Measurements from ENCODE around the gene DNLZ.

The DNLZ gene

DNA sequence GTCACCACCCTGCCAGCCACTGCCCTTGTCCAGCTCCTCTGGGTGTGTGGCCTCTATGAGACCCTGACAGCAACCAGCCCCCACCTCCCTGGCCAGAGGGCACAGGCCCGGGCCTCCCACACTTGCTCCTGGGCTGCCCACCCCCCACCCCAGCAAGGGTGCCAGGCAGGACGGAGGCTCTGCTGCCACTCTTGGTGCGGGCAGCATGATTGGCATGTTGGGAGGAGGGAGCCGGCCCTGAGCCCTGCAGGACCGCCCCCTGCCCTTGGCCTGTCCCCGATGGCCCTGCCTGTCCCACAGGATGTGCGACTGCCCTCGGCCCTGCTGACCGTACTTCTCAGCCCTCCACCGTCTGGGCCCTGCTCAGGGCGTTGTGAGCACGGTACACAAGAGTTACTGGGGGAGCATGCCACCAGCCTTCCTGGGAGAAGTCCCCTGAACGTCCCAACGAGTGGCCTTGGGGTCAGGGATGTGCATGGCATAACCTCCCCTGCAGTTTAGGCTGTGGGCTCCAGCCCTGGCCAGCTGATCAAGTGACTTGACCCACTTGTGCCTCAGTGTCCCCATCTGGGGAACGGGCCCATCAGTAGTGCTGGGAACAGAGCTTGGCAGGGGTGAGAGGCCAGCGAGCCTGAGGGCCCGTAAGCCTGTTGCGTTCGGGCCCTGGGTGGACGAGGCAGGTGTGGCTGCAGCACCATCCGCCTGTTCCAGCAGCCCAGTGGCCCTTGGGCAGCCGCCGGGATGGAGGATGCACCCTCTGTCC, 20.2 kb downstream of the DNLZ start:
- no peak for DNase-seq (ENCODE audit: low spot score)

DNA sequence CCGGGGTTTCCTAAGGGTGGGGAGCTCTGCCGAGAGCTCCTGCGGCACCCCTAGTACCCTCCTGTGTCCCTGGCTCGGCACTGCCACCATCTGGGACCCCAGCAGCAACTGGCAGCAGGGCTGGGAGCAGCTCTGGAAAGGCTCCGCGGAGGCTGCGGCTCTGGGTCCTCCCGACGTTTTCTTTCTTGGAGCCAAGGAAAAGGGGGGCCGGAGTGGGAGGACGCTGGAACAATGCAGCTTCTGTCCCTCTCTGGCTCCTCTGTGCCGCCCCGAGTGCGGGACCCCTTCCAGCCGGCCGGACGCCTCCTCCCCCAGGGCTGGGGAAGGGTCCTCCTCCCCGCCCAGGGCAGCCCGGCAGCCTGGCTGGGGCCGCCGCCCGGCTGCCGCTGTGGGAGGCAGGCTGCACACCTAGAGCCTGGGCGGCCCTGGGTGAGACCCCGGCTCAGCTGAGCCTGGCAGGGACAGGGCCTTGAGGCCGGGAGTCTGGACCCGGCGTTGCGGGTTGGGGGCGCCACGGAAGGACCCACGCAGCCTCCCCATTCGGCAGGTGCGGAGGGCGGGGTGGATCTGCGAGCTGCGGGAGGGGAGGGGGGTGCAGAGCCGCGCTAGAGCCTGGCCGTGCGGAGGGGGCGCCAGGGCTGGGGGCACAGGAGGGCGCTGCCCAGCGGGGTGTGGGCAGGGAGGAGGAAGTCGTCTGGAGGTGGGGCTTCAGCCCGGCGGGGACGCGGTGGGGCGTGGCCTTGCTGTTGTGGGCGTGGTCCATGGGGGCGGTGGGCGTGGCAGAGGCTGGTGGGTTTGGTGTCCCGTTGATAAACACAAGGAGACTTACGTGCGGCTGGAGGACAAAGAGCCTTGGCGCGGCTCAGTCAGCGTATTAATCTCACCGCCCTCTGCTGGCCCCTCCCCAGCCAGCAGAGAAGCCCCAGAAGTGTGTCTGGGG, 21.1 kb downstream of the DNLZ start:
- peak; percentile 97 for DNase-seq (ENCODE audit: low spot score)

DNA sequence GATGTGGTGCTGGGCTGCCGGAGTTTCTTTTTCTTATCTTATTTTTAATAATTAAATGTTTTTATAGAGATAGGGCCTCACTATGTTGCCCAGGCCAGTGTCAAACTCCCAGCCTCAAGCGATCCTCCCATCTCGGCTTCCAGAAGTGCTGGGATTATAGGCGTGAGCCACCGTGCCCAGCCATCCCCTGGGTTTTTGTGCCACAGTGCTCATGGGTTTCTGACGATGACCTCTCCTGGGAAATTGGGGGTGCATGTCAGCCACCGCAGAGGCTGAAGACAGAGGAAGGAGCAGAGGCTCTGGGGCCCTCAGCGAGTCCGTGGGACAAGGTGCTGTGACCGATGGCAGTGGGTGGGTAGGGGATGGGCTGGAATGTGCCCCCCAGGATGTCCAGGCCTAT, 21.8 kb downstream of the DNLZ start:
- no peak for DNase-seq (ENCODE audit: low spot score)

DNA sequence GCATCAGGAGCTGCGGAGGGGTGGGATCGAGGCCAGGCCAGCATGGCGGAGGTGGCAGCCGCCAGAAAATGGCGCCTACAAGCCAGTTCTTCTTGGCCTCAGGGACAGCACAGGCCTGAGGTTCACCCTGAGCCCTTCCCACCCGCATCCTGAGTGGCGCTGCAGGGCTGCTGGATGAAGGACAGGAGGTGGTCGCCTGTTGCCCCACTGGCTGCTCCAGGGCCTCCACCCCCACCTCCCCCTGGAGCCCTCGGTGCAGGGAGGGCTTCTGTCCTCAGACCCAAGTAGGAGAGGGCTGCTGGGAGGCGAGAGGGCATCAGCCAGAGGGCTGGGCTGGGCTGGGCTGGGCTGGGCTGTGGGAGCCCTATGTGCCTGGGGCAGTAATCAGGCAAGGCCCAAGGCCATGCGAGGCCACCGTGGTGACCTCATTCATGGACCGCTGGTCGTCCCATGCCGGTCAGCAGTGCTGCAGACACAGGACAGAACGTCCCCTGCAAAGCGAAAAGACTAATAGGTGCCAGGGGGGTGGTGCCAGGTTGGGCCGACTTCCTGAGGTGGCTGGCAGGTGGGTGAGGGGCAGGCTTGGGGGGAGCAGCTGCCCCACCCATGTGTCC, 22.4 kb downstream of the DNLZ start:
- no peak for DNase-seq (ENCODE audit: low spot score)

DNA sequence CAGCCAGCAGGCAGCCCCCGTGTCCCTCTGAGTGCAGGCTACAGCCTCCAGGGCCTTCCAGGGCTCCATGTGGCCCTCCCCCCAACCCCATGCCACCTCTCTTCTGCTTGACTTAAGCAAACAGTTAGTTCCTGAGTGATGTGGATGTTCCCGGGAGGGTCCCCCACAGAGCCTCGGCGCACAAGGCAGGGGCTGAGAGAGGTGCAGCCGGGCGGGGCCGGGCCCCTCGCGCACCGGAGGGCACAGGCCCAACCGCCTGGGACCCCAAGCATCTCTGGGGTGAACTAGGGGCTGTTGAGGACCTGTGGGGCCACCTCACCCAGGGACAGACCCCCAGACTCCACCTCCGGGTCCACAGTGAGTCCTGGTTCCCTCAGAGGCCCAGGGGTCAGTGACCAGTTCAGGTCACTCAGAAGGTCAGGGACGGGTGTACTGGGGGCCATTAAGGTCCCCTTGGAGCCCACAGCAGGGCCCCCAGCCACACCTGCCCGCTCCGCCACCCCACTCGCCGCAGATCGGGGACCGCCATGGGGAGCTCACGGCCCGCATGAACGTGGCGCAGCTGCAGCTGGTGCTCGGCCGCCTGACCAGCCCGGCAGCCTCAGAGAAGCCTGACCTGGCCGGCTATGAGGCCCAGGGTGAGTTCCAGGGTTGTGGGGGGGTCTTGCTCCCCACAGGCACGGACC, 23.0 kb downstream of the DNLZ start:
- DNase-seq (ENCODE audit: low spot score): no peak

DNA sequence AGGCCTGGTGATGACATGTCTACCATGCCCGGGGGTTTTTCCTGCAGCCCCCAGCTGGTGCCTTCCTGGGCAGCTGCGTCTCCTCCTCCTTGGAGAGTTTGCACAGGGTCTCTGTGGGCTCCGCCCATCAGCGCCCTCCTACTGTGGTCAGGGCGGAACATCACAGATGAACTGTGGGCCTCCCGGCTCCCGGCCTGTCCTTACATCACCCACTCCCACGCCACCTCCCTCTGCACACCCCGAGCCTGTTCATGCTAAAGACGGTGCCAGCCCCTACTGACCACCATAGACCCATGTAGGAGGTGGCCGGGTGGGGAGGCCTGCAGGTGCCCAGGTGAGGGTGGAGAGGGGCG, 23.6 kb downstream of the DNLZ start:
- DNase-seq (ENCODE audit: low spot score): no peak

DNA sequence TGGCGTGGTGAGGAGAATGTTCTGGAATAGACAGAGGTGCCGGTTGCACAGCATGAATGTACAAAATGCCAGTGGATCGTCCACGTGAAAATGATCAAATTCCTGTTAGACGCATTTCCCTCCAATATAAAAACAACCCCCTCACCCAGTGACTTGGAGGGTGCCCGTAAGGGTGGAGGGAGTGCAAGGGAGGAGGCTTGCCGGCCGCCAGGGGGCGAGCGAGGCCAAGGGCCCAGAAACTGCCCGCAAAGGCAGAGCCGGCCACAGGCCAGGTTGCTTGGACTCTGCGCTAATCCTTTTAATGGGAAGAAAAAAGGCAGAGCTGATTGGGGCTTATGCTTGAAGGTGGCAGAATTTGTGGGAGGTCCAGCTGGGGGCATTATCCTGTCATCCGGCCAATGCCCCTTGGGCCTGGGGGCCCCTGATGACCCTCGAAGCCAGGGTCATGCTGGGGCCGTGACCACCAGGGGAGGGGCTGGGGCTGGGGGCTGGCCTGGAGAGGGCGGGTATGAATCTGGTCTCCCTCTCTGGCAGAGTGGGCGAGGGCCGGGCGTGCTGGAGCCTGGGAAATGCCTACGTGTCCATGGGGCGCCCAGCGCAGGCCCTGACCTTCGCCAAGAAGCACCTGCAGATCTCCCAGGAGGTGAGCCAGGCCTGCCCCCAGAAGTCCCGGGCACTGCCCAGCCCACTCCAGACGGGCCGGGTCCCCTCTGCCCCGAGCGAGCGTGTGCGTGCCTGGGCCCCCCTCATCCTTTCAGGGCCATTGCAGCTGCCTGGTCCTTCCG, 24.2 kb downstream of the DNLZ start:
- peak; percentile 87 for DNase-seq (ENCODE audit: low spot score)

DNA sequence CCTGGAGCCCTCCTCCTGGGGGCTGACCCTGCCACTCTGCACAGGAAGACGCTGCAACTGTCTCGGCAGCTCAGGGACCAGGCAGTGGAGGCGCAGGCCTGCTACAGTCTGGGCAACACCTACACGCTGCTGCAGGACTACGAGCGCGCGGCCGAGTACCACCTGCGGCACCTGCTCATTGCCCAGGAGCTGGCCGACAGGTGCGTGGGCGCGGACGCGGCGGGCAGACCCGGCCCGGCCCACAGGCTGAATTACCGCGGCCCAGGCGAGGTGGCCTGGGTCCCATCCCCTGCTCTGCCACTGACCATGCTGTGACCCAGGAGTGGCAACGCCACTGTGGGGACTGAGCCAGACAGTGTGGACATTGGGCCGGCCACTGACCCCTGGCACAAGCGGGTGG, 25.0 kb downstream of the DNLZ start:
- no peak for DNase-seq (ENCODE audit: low spot score)

DNA sequence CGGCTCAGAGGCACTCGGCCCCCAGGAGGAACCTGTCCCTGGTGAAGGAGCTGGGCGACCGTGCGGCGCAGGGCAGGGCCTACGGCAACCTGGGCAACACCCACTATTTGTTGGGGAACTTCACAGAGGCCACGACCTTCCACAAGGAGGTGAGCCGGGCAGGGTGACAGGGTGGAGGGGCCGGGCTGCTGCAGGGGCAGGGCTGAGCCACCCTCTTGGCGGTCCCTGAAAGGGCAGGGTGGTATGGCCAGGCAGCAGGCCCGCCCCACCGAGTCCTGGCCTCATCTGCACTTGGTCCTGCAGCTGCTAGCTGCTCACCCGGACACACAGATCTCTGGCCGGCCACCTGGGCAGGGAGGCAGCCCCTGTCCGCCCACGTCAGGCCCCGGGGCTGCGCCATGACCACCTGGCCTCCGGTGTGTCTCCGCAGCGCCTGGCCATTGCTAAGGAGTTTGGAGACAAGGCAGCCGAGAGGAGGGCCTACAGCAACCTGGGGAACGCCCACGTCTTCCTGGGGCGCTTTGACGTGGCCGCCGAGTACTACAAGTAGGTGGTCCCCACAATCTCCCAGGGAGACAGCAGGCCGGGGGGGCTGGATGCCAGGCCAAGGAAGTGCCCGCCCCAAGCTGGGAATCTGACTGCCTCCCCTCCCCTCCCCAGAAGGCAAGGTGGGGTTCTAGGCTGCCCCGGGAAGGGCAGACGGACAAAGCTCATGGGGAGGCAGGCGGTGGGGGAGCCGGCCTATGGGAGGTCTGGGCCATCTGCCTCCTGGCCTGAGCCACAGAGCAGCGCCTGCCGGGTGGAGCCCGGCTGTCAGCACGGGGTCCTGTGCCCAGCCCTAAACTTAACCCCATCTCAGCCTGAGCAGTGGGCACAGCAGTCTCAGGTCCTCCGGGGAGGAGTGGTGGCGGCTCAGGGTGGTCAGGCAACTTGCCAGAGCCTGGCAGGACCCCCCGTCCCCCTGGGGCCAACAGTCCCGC, 25.8 kb downstream of the DNLZ start:
- no peak for DNase-seq (ENCODE audit: low spot score)

DNA sequence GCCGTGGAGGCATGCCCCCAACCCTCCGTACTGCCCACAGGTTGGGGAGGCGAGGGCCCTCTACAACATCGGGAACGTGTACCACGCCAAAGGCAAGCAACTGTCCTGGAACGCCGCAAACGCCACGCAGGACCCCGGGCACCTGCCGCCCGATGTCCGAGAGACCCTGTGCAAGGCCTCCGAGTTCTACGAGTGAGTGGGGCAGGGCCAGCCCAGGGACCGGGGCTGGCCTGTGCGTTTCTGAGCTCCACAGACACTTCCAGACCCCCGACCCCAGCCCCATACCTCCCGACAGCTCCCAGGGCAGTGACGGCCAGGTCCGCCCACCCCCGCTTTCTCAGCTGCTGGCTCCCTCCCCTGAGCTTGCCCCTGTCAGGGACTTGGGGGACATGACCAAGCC, 26.7 kb downstream of the DNLZ start:
- no peak for DNase-seq (ENCODE audit: low spot score)

DNA sequence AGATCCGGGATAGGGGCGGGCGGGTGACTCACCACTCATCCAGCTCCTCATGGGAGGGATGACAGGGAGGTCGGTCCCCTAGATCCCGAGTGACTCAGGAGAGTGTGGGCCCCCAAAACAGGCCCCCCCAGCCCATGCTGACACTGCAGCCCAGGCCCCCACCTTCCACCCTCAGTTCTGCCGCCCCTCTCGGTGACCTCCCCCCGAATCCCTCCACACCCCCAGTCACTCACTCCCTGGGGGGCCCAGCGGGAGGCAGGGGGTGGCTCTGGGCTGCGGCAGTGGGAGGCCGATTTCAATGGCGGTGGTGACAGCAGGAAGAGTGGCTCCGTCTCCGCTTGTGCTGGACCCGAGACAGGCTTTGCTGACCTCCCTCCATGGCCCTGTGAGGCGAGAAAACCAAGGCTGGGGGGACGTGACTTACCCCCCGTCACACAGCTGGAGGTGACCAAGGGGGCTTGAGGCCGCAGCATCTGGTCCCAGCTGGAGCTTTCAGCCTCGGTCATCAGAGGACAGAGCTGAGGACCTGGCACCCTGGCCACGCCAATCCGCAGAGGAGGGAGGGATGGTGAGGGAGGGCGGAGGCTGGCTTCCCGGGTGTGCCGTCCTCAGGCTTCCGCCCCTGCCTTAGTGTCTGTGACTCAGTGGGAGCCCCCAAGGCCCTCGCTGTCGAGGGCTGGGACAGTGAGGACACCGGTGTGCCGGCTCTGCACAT, 27.2 kb downstream of the DNLZ start:
- no peak for DNase-seq (ENCODE audit: low spot score)

DNA sequence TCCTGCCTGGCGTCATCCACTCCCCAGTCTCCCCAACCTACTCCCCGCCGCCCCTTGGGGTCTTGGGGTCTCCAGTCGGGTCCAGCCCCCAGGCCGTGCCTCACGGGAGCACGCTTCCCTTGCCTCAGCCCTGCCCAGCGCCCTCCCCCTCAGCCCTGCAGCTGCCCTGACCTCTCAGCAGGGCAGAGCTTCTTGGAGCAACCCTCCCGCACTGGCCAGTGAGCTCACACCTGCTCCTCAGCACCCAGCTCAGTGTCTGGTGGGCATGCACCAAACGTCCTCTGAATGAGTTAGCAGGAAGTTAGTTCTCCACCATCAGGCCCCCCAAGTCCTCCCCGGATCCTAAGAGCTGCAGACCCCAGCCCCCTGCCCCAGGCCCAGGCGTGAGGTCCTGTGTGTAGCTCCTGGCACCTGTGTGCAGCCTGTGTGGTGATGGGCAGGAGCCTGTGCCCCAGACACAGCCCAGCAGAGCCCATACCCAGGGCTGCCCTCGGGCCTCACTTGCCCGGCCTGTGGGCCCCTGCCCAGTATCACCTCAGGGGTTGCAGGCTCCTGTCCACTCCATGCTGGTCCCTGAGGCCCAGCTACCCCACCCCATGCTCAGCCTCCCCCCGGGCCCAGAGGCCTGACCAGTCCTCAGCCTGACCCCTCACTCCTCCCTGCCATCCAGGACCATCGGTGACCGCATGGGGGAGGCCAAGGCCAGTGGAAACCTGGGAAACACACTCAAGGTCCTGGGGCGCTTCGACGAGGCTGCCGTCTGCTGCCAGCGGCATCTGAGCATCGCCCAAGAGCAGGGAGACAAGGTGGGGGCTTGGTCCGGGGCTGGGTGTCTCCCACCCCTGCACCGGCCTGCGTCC, 28.0 kb downstream of the DNLZ start:
- no peak for DNase-seq (ENCODE audit: low spot score)

DNA sequence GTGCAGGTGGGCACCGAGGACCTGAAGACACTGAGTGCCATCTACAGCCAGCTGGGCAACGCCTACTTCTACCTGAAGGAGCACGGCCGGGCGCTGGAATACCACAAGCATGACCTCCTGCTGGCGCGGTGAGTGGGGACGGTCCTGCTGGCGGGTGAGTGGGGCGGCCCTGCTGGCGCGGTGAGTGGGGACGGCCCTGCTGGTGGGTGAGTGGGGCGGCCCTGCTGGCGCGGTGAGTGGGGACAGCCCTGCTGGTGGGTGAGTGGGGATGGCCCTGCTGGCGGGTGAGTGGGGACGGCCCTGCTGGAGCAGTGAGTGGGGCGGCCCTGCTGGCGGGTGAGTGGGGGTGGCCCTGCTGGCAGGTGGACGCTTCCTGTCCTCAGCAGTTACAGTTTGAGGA, 29.0 kb downstream of the DNLZ start:
- DNase-seq (ENCODE audit: low spot score): no peak

DNA sequence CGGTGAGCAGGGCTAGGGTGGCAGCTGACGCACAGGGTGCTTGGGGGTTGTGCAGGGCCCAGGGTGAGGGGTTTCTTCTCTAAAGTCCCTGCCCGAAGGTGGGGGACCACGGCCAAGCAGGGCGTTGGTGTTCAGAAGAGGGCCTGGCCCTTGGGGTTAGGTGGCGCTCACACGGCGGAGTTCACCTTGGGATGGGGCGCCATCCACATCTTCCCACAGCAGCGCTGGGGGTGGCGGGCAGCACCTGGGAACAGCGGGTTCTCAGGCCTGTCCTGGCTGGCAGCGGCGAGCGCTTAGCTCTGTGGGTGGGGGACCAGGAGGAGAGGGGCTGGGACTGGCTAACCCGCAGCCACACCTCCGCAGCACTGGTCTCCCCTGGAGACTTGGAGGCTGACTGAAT, 30.1 kb downstream of the DNLZ start:
- no peak for DNase-seq (ENCODE audit: low spot score)

DNA sequence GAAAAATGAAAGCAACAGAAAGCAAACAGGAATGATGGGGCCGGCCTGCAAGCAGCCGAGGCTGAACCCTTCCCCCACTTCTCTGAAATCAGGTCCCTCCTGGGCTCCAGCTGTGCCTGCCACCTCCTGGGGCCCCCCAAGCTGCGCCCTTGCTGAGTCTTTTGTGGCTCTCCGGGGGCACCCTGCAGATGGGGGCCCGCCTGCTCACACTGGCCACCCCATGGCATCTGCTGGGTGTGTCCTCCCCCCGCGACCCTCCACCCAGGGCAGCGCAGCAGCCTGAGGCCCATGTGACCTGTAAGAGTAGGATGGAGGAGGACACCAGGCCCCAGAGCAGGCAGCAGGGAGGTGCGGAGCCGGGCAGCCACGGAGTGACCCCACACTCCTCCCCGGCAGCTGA, 30.5 kb downstream of the DNLZ start:
- DNase-seq (ENCODE audit: low spot score): no peak

DNA sequence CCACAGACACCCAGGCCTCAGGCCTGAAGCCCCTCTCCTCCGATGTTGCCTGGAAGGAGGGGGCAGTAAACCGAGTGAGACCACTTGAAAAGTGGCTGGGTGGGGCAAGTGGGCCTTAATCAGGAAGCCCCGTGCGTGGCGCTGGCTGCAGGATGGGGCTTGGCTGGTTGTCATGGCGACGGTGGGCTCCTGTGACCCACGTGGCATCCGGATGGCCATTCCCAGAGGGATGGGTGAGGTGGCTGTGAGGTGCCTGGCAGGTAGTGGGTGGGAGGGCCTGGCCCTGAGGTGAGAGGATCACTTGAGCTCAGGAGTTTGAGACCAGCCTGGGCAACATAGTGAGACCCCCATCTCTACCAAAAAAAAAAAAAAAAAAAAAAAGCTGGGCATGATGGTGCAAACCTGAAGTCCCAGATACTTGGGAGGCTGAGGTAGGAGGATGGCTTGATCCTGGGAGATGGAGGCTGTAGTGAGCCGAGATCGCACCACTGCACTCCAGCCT, 31.0 kb downstream of the DNLZ start:
- no peak for DNase-seq (ENCODE audit: low spot score)

DNA sequence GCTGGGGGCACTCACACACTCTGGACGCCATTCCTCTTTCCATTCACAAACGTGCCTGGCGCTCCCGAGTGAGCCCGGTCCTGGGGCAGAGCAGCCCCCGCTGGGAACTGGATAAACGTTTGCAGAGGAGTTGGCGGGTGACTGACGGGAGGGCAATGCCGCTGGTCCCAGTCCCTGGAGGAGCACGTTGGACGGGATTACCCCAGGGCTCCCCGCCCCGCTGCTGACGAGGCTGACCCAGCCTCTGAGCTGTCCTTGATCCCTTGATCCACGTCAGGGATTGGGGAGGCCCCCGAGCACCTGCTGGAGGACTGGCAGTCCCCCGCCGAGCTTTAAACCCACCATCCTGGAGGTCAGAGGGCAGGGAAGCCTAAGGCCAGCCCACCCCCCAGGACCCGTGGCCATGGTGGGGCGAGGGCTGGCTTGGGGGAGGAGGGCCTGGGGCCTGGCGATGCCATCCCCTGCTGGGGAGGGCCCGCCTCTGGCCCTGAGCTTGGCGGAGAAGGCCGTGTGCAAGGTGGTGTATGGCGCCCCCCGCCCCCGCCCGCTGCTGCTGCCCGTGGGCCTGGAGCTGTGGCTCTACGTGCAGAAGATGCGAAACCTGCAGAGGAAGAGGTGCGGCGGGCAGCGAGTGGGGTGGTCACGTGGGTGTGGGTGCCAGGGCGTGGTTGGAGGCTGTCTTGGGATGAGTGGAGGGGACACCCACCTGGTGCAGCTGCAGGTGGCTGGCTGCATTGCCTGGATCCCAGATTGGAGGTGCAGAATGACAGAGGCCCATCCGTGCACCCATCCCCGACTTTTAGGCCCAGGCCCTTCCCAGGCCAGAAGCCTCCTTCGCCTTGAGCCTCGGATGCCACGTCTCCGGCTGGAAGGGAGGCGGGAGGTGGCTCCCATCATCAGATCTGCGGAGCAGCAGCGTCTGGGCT, 31.7 kb downstream of the DNLZ start:
- no peak for DNase-seq (ENCODE audit: low spot score)

Measured in ecto neural progenitor cell (in vitro differentiated cells).